Measurements from ENCODE around the gene PANK1.

GRCh38 chr10:89655722-89656121 is 10.7 kb upstream of the PANK1 start:
- TF ChIP-seq NFYB (CRISPR knock-in tag; conservative IDR thresholded peaks at IDR 0.05; ENCODE audit: low read depth) (no peak), ZNF263 (CRISPR knock-in tag; IDR thresholded peaks at IDR 0.05; ENCODE audit: low read depth) (no peak), CTCF (IDR thresholded peaks at IDR 0.05) (no peak), MAX (CRISPR knock-in tag; IDR thresholded peaks at IDR 0.05) (no peak), TCF7 (CRISPR knock-in tag; IDR thresholded peaks at IDR 0.05; ENCODE audit: low read depth) (no peak), RORB (CRISPR knock-in tag; IDR thresholded peaks at IDR 0.05) (no peak), ZNF232 (CRISPR knock-in tag; IDR thresholded peaks at IDR 0.05) (no peak), USF2 (CRISPR knock-in tag; IDR thresholded peaks at IDR 0.05) (no peak)
